Measurements from ENCODE around the gene EN1.

The EN1 gene

GRCh38 chr2:118845522-118846441 lies 1.7 kb downstream of the EN1 start:
- in situ Hi-C loops (cut with HindIII; ENCODE audit: low pct_unique_long_range_greater_than_20kb, low sequenced_read_pairs), result no loop called here
- DNase-seq (ENCODE audit: low read depth in 1 of 2, low spot score in 1 of 2), result no peak

GRCh38 chr2:118845005-118845521 lies 2.4 kb downstream of the EN1 start:
- TF ChIP-seq JUND (IDR thresholded peaks at IDR 0.05; ENCODE audit: low read depth), result no peak
- in situ Hi-C loops (cut with HindIII; ENCODE audit: low pct_unique_long_range_greater_than_20kb, low sequenced_read_pairs), result no loop called here

More at GRCh38 chr2:118845522-118846441, 1.7 kb downstream of the EN1 start:
- no peak for TF ChIP-seq JUND (IDR thresholded peaks at IDR 0.05; ENCODE audit: low read depth)

GRCh38 chr2:118844261-118845004 lies 3.0 kb downstream of the EN1 start:
- no peak for DNase-seq (ENCODE audit: low read depth in 1 of 2, low spot score in 1 of 2)
- in situ Hi-C loops (cut with HindIII; ENCODE audit: low pct_unique_long_range_greater_than_20kb, low sequenced_read_pairs), result no loop called here
- TF ChIP-seq JUND (IDR thresholded peaks at IDR 0.05; ENCODE audit: low read depth), result no peak

More at GRCh38 chr2:118845005-118845521, 2.4 kb downstream of the EN1 start:
- no peak for DNase-seq (ENCODE audit: low read depth in 1 of 2, low spot score in 1 of 2)

GRCh38 chr2:118843483-118844132 lies 3.8 kb downstream of the EN1 start:
- in situ Hi-C loops (cut with HindIII; ENCODE audit: low pct_unique_long_range_greater_than_20kb, low sequenced_read_pairs), result no loop called here
- no peak for DNase-seq (ENCODE audit: low read depth in 1 of 2, low spot score in 1 of 2)
- no peak for TF ChIP-seq JUND (IDR thresholded peaks at IDR 0.05; ENCODE audit: low read depth)

- in situ Hi-C loops (cut with HindIII; ENCODE audit: low pct_unique_long_range_greater_than_20kb, low sequenced_read_pairs), result no loop called here
- DNase-seq (ENCODE audit: low read depth in 1 of 2, low spot score in 1 of 2), result no peak
- no peak for TF ChIP-seq JUND (IDR thresholded peaks at IDR 0.05; ENCODE audit: low read depth)
Observed at GRCh38 chr2:118842661-118843482, 4.6 kb downstream of the EN1 start.

GRCh38 chr2:118841828-118842461 lies 5.5 kb downstream of the EN1 start:
- TF ChIP-seq JUND (IDR thresholded peaks at IDR 0.05; ENCODE audit: low read depth), result no peak

GRCh38 chr2:118841450-118841827 lies 6.0 kb downstream of the EN1 start:
- DNase-seq (ENCODE audit: low read depth in 1 of 2, low spot score in 1 of 2), result no peak
- in situ Hi-C loops (cut with HindIII; ENCODE audit: low pct_unique_long_range_greater_than_20kb, low sequenced_read_pairs), result no loop called here

More at GRCh38 chr2:118841828-118842461, 5.5 kb downstream of the EN1 start:
- in situ Hi-C loops (cut with HindIII; ENCODE audit: low pct_unique_long_range_greater_than_20kb, low sequenced_read_pairs), result no loop called here
- no peak for DNase-seq (ENCODE audit: low read depth in 1 of 2, low spot score in 1 of 2)

GRCh38 chr2:118838741-118839455 lies 8.6 kb downstream of the EN1 start:
- in situ Hi-C loops (cut with HindIII; ENCODE audit: low pct_unique_long_range_greater_than_20kb, low sequenced_read_pairs), result no loop called here
- no peak for TF ChIP-seq JUND (IDR thresholded peaks at IDR 0.05; ENCODE audit: low read depth)
- no peak for DNase-seq (ENCODE audit: low read depth in 1 of 2, low spot score in 1 of 2)

More at GRCh38 chr2:118841450-118841827, 6.0 kb downstream of the EN1 start:
- TF ChIP-seq JUND (IDR thresholded peaks at IDR 0.05; ENCODE audit: low read depth), result no peak

- no peak for TF ChIP-seq JUND (IDR thresholded peaks at IDR 0.05; ENCODE audit: low read depth)
- in situ Hi-C loops (cut with HindIII; ENCODE audit: low pct_unique_long_range_greater_than_20kb, low sequenced_read_pairs), result no loop called here
- DNase-seq (ENCODE audit: low read depth in 1 of 2, low spot score in 1 of 2), result no peak
Observed at GRCh38 chr2:118837621-118838020, 9.8 kb downstream of the EN1 start.

GRCh38 chr2:118837067-118837466 lies 10.4 kb downstream of the EN1 start:
- DNase-seq (ENCODE audit: low read depth in 1 of 2, low spot score in 1 of 2), result no peak
- in situ Hi-C loops (cut with HindIII; ENCODE audit: low pct_unique_long_range_greater_than_20kb, low sequenced_read_pairs), result no loop called here
- TF ChIP-seq JUND (IDR thresholded peaks at IDR 0.05; ENCODE audit: low read depth), result no peak
